Pancreas (tissue), 10 donors: ENCODE data around the gene F2R. TPM values are rescaled to one million over a fixed set of nuclear protein-coding genes. Genes with fewer than 3 reads are reported as not detected.

Experiments
- ATAC-seq, 4 donors: fragments of 200-7000 bp; cut with Tn5 transposase; one replicate each; pipeline versions ENCODE4 v1.8.0 to v1.9.1; 2020; ENCODE audit warnings: mild to moderate bottlenecking in 4 of 4, moderate library complexity in 4 of 4
- DNase-seq, 6 donors: peaks; one replicate each; pipeline ENCODE4 v3.0.0-alpha.2; 2020
- FAIRE-seq: peaks from 2 replicates; lab custom pipeline; 2012; peaks lifted over from hg19 to GRCh38; lab: Jason Lieb, UNC
- H3K27ac ChIP-seq, 4 donors: fragments of 200-600 bp; sonication (generic); 1 replicate in 3 of 4; 2 replicates in 1 of 4; pipeline versions ENCODE4 v1.5.0 to v1.8.0; 2020
- H3K27me3 ChIP-seq, 4 donors: fragments of 200-600 bp; one replicate each; pipeline ENCODE4 v1.8.0; 2021
- H3K36me3 ChIP-seq, 3 donors: fragments of 200-600 bp; sonication (generic) in 1 of 3; one replicate each; pipeline versions ENCODE4 v1.5.0 to v1.8.0; 2020 to 2021
- H3K4me1 ChIP-seq, 3 donors: fragments of 200-600 bp; one replicate each; pipeline ENCODE4 v1.8.0; 2021
- H3K4me3 ChIP-seq, 4 donors: fragments of 200-600 bp; sonication (generic) in 2 of 4; one replicate each; pipeline versions ENCODE4 v1.5.0 to v1.8.0; 2020 to 2021
- H3K9me3 ChIP-seq, 4 donors: fragments of 200-600 bp; one replicate each; pipeline ENCODE4 v1.8.0; 2021
- WGBS, 2 donors: extraction: QIAGEN DNeasy Blood & Tissue Kit; methylation state at CpG; one replicate each; pipeline ENCODE4 v1.1.7; 2013; 5-methylcytosine and 5-hydroxymethylcytosine counted together
- intact Hi-C, 3 donors: fragments of 100-400 bp; cut with DNase I; formaldehyde crosslinking; loops; one replicate each; pipeline versions ENCODE4 v1.11.1 to v1.14.2; 2022
- polyA plus RNA-seq, 2 donors: library from polyadenylated mRNA; stranded (reverse); fragments of 200-250 nt; gene quantifications; one replicate each; pipeline ENCODE4 v1.2.3, GENCODE V29; 2013
- total RNA-seq, 6 donors: library from RNA; stranded (reverse); fragmentation: NEBNext Ultra II Directional in 4 of 6; extraction: Animal tissue kit (Norgen Biotek cat#: 25700) in 4 of 6; gene quantifications; one replicate each; pipeline versions ENCODE4 v1.2.1 to v1.2.4, GENCODE V29; 2021 to 2023
- TF ChIP-seq, protein P1 (sequence below), 4 donors: fragments of 200-600 bp; sonication (generic) in 3 of 4; IDR thresholded peaks; one replicate each; pipeline versions ENCODE4 v1.5.0 to v1.8.0; 2021; ENCODE audit warnings: antibody characterized with exemption in 4 of 4
- donor health status: healthy with polysubstance abuse.
- donor health status: DM: no; HTN: no; CAD: no; lungs with moderate emphysema.
- donor health status: DM: no; HTN: no; CAD: no.
- donor health status: control.
- donor health status: control.
- donor health status: Bipolar disorder and iron deficiency.
- donor health status: DM: yes; HTN: yes; CAD: no.
- donor health status: DM: no; HTN: no; CAD: no.
- donor health status: DM: no; HTN: no; CAD: no.
- donor health status: DM: yes; HTN: yes; CAD: no.

The F2R gene
- total and polyA plus RNA-seq, 8 donors: 0.38 to 15.0 (median 1.7) TPM

DNA sequence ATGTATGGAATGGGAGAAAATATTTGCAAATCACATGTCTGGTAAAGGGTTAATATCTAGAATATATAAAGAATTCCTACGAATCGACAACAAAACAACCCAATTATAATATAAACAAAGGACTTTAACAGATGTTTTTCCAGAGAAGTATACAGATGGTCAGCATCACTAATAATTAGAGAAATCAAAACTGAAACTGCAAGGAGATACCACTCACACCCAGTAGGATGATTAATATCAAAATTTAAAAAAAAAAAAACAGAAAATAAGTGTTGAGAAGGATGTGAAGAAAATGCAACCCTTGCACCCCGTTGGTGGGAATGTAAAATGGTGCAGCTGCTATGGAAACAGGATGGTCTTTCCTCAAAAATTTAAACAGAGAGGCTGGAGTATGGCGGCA is 34.6 kb upstream of the F2R start:
- Histone ChIP-seq H3K27me3 (no peaks in the 10 kb centered on the region), H3K4me1 (no peaks in the 10 kb centered on the region), H3K9me3 (no peaks in the 10 kb centered on the region), H3K27ac (no peak overlapping the region), H3K36me3 (peaks cover 0 to 22% (median 0%) of the 10 kb centered on the region in 3 donors), H3K4me3 (no peak overlapping the region)
- ATAC-seq: no peak
- TF ChIP-seq, protein P1, sequence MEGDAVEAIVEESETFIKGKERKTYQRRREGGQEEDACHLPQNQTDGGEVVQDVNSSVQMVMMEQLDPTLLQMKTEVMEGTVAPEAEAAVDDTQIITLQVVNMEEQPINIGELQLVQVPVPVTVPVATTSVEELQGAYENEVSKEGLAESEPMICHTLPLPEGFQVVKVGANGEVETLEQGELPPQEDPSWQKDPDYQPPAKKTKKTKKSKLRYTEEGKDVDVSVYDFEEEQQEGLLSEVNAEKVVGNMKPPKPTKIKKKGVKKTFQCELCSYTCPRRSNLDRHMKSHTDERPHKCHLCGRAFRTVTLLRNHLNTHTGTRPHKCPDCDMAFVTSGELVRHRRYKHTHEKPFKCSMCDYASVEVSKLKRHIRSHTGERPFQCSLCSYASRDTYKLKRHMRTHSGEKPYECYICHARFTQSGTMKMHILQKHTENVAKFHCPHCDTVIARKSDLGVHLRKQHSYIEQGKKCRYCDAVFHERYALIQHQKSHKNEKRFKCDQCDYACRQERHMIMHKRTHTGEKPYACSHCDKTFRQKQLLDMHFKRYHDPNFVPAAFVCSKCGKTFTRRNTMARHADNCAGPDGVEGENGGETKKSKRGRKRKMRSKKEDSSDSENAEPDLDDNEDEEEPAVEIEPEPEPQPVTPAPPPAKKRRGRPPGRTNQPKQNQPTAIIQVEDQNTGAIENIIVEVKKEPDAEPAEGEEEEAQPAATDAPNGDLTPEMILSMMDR (IDR thresholded peaks at IDR 0.05): no peak
- WGBS, 2 donors: 77 to 82% methylated on average over 4 of the region's 4 CpGs
- intact Hi-C loops: no loop called here
- no peak for DNase-seq
- FAIRE-seq: no peak

DNA sequence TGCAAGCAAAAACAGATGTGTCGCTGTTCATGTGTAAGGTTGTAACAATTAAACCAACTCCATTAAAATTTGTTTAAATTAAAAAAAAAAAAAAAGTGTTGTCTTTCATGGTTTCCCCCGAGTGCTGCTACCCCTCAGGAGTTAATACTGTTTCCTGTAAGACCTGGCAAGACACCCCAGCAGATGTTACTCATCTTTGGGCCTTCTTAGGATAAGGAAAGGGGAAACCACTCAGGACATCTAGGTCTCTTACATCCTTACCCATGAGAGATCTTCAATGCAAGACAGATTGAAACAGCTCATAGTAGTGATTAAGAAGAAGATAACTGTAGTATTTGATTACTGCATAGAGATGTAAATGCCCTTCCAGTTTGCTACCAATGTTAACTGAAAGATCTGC is 33.5 kb upstream of the F2R start:
- no peak overlapping the region for H3K27ac ChIP-seq
- FAIRE-seq (no peak), DNase-seq (no peak), ATAC-seq (no peak)
- H3K4me3 ChIP-seq: no peak overlapping the region
- no peaks in the 10 kb centered on the region for H3K4me1 ChIP-seq
- intact Hi-C loops: no loop called here
- WGBS, 2 donors: 89 to 91% methylated on average over 2 of the region's 2 CpGs
- peaks cover 0 to 11% (median 0%) of the 10 kb centered on the region in 3 donors for H3K36me3 ChIP-seq
- no peaks in the 10 kb centered on the region for H3K27me3 ChIP-seq
- H3K9me3 ChIP-seq: no peaks in the 10 kb centered on the region
- TF ChIP-seq, protein P1 (IDR thresholded peaks at IDR 0.05): no peak

DNA sequence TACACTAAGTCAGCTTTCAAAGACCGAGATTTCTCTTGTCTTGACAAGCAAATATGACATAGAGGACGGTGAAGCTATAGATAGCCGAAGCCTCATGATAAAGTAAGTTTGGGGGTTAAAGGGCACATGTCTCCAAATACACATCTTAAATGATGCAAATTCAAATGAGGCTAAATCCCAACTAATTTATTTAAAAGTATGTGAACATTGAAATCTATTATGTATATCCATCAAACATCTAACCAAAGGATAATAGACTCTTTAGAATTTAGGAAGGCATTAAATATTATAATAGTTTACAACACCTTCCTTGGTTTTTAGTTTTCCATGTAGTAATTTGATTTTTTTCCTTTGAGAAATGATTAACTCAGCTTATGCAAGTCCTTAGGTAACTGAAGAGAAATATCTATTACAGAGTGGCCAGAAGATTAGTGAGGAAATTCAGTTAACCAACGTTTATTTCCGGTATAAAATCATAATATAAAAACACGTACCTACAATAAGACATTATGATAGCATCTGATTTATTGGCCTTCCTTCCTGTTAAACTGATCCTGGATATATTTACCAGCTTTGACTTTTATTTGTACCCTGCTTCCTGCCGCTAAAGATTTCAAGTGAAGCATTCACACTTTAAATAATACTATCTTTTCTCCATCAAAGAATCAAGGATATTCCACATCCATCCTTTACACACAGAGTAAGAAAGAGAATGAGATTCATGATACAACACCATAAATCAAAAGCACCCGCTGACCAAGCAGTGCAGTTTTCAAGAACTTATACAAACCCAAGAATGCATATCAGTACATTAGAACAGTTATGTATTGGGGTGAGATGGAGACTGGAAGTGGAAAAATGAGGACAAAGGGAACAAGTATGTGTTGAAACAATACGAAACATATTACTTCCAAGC is 31.9 kb upstream of the F2R start:
- Histone ChIP-seq H3K9me3 (no peaks in the 10 kb centered on the region), H3K36me3 (peaks cover 0 to 7% (median 0%) of the 10 kb centered on the region in 3 donors), H3K4me1 (no peaks in the 10 kb centered on the region), H3K27ac (no peak overlapping the region), H3K27me3 (no peaks in the 10 kb centered on the region), H3K4me3 (no peak overlapping the region)
- FAIRE-seq (no peak), ATAC-seq (no peak), DNase-seq (no peak)
- WGBS, 2 donors: 70 to 75% methylated on average over 9 of the region's 9 CpGs
- TF ChIP-seq, protein P1 (IDR thresholded peaks at IDR 0.05): no peak
- intact Hi-C loops: no loop called here

DNA sequence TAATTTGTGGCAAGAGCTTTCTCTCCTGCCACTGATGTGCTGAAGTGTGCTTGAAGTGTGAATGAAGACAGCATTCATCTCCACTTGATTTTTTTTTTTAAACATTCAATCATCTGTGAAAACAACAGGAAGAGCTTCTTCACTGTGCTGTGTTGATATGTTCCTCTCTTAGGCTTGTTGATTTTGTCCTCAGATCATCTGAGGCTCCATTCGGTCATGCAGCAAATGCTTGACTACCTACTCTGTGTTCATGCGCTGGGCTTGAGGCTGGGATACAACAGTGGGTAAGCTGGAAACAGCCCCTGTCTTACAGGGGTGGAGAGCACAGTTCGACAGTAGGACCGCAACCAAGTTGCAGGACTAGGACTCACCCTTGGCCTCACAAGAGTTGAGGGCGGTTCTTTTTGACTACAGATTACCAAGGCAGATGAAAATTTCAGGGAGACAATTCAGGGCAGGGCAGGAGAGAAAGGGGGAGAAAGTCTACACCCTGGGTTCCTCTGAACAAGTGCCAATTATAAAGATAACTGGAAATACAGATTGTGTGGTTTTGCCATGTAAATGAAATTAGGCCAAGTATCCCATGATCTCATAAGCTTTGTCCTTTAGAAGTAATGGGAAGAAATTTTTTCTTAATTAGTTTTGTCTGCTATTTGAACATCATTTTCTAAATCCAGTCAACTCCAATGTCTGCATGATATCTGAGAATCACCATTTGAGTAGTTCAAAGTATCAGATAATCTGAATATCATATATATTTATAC is 31.0 kb upstream of the F2R start:
- intact Hi-C loops: no loop called here
- WGBS, 2 donors: 93 to 95% methylated on average over 5 of the region's 5 CpGs
- ATAC-seq (no peak), DNase-seq (no peak), FAIRE-seq (no peak)
- no peaks in the 10 kb centered on the region for H3K27me3 ChIP-seq
- TF ChIP-seq, protein P1 (IDR thresholded peaks at IDR 0.05): no peak
- H3K4me3 ChIP-seq: no peak overlapping the region
- no peaks in the 10 kb centered on the region for H3K4me1 ChIP-seq
- peaks cover 0 to 7% (median 0%) of the 10 kb centered on the region in 3 donors for H3K36me3 ChIP-seq
- no peaks in the 10 kb centered on the region for H3K9me3 ChIP-seq
- H3K27ac ChIP-seq: no peak overlapping the region
